Ovary (tissue), 9 donors: Measurements from ENCODE around the gene ANKRD66. TPM values are rescaled to one million over a fixed set of nuclear protein-coding genes. Genes with fewer than 3 reads are reported as not detected.

Experiments used
- DNase-seq, 5 donors: peaks; one replicate each; pipeline ENCODE4 v3.0.0-alpha.2; 2019 to 2020
- H3K27ac ChIP-seq, 2 donors: fragments of 200-600 bp; one replicate each; pipeline versions ENCODE4 v1.5.1 to v1.8.0; 2019 to 2022
- H3K27me3 ChIP-seq: fragments of 200-600 bp; one replicate; pipeline ENCODE4 v1.8.0; 2022
- H3K36me3 ChIP-seq: fragments of 200-600 bp; sonication (generic); one replicate; pipeline ENCODE4 v1.5.1; 2019
- H3K4me1 ChIP-seq: one replicate; pipeline ENCODE4 v1.8.1; 2013; ENCODE audit warnings: mild to moderate bottlenecking, moderate library complexity; ENCODE audit not compliant: insufficient read depth
- H3K4me3 ChIP-seq: fragments of 200-600 bp; sonication (generic); one replicate; pipeline ENCODE4 v1.5.1; 2017
- H3K9me3 ChIP-seq, 2 donors: fragments of 200-600 bp in 1 of 2; sonication (generic) in 1 of 2; one replicate each; pipeline versions ENCODE4 v1.5.1 to v1.8.1; 2013 to 2019; ENCODE audit warnings: mild to moderate bottlenecking in 1 of 2, moderate library complexity in 1 of 2
- CTCF ChIP-seq, 3 donors: fragments of 450-650 bp in 2 of 3; fragments of 200-600 bp in 1 of 3; IDR thresholded peaks; one replicate each; pipeline versions ENCODE4 v1.5.1 to v1.8.0; 2016 to 2022; ENCODE audit warnings: antibody characterized with exemption in 3 of 3, mild to moderate bottlenecking in 1 of 3
- EP300 ChIP-seq: sonication (generic); formaldehyde crosslinking; IDR thresholded peaks from one replicate; pipeline ENCODE4 v1.6.1; 2017; ENCODE audit warnings: antibody characterized with exemption
- POLR2A ChIP-seq: fragments of 450-650 bp; IDR thresholded peaks from one replicate; pipeline ENCODE4 v1.6.1; 2017; ENCODE audit warnings: antibody characterized with exemption, mild to moderate bottlenecking, moderate library complexity
- WGBS, 3 donors: extraction: QIAGEN DNeasy Blood & Tissue Kit in 1 of 3; methylation state at CpG; one replicate each; pipeline versions ENCODE4 v1.1.5 to v1.1.7; 2013 to 2017; 5-methylcytosine and 5-hydroxymethylcytosine counted together
- intact Hi-C, 4 donors: fragments of 100-400 bp; cut with DNase I; formaldehyde crosslinking; loops; one replicate each; pipeline versions ENCODE4 v1.11.0 to v1.15.1; 2022 to 2023
- polyA plus RNA-seq, 2 donors: library from polyadenylated mRNA; stranded (reverse); fragments of 200-250 nt in 1 of 2; fragments of 350-450 nt in 1 of 2; fragmentation: Illumina TruSeq in 1 of 2; extraction: RNeasy Lipid Tissue Mini Kit (QIAGEN cat#74804) in 1 of 2; gene quantifications; one replicate each; pipeline ENCODE4 v1.2.3, GENCODE V29; 2013 to 2014
- total RNA-seq, 7 donors: library from RNA; depleted of rRNA in 2 of 7; stranded (reverse); fragments of >200 nt in 2 of 7; fragmentation: NEBNext Ultra II Directional in 3 of 7; extraction: Animal tissue kit (Norgen Biotek cat#: 25700) in 3 of 7; gene quantifications; one replicate each; pipeline versions ENCODE4 v1.1.0 to v1.2.4, GENCODE V29; 2016 to 2023
- donor health status: DM: no; HTN: no; CAD: no; lungs with moderate emphysema.
- donor health status: DM: no; HTN: no; CAD: no.
- donor health status: Bipolar disorder and iron deficiency.
- donor health status: DM: yes; HTN: yes; CAD: no.
- donor health status: DM: no; HTN: no; CAD: no.
- donor health status: DM: yes; HTN: yes; CAD: no.

The ANKRD66 gene
- total and polyA plus RNA-seq, 9 donors: 0.12 to 18.0 (median 0.50) TPM; not detected in 4

GRCh38 chr6:46788791-46789190 lies 42.1 kb downstream of the ANKRD66 start:
- TF ChIP-seq CTCF (IDR thresholded peaks at IDR 0.05) (no peak), EP300 (no peak), POLR2A (no peak)
- intact Hi-C loops: loop anchor here in 1 of 4 donors (10.0 kb wide), 1 partner anchor 574 kb away; no protein-coding TSS in a partner anchor
- Histone ChIP-seq H3K27me3 (no peaks in the 10 kb centered on the region), H3K4me3 (no peak overlapping the region), H3K9me3 (no peaks in the 10 kb centered on the region), H3K27ac (no peak overlapping the region), H3K36me3 (no peaks in the 10 kb centered on the region), H3K4me1 (no peaks in the 10 kb centered on the region)
- 93 to 97% (median 93%) methylated on average over 3 of the region's 3 CpGs for WGBS, 3 donors
- no peak for DNase-seq

- Histone ChIP-seq H3K27ac (no peak overlapping the region), H3K36me3 (no peaks in the 10 kb centered on the region), H3K4me3 (no peak overlapping the region), H3K9me3 (no peaks in the 10 kb centered on the region), H3K27me3 (no peaks in the 10 kb centered on the region), H3K4me1 (no peaks in the 10 kb centered on the region)
- WGBS, 3 donors: 78 to 95% (median 82%) methylated on average over 4 of the region's 4 CpGs
- intact Hi-C loops: loop anchor here in 1 of 4 donors (10.0 kb wide), 1 partner anchor 575 kb away; no protein-coding TSS in a partner anchor
- TF ChIP-seq POLR2A: no peak
- no peak for TF ChIP-seq CTCF (IDR thresholded peaks at IDR 0.05)
- no peak for TF ChIP-seq EP300
- no peak for DNase-seq
Measured at GRCh38 chr6:46789434-46790354, 43.0 kb downstream of the ANKRD66 start.

GRCh38 chr6:46790355-46790874 lies 43.7 kb downstream of the ANKRD66 start:
- TF ChIP-seq POLR2A (no peak), EP300 (no peak), CTCF (IDR thresholded peaks at IDR 0.05) (no peak)
- intact Hi-C loops: no loop called here
- H3K4me3 ChIP-seq: no peak overlapping the region
- no peaks in the 10 kb centered on the region for H3K36me3 ChIP-seq
- no peaks in the 10 kb centered on the region for H3K27me3 ChIP-seq
- no peak for DNase-seq
- H3K27ac ChIP-seq: no peak overlapping the region
- no peaks in the 10 kb centered on the region for H3K4me1 ChIP-seq
- no peaks in the 10 kb centered on the region for H3K9me3 ChIP-seq

GRCh38 chr6:46792635-46793034 lies 45.9 kb downstream of the ANKRD66 start:
- no peaks in the 10 kb centered on the region for H3K36me3 ChIP-seq
- no peaks in the 10 kb centered on the region for H3K9me3 ChIP-seq
- DNase-seq: no peak
- intact Hi-C loops: no loop called here
- H3K4me1 ChIP-seq: no peaks in the 10 kb centered on the region
- no peak overlapping the region for H3K27ac ChIP-seq
- 8 to 21% (median 8%) methylated on average over 1 of the region's 1 CpG for WGBS, 3 donors
- H3K4me3 ChIP-seq: no peak overlapping the region
- TF ChIP-seq POLR2A (no peak), EP300 (no peak), CTCF (IDR thresholded peaks at IDR 0.05) (no peak)
- H3K27me3 ChIP-seq: no peaks in the 10 kb centered on the region
